Stimulated activated CD4-positive, alpha-beta T cell treated with anti-CD3 and anti-CD28 coated beads, Interleukin-12 subunit alpha, Interleukin-12 subunit beta, amount 100 ng/mL, for 4 hours (primary cell): ENCODE results near the gene C11orf52.

Experiments
- DNase-seq: peaks from one replicate; pipeline ENCODE4 v3.0.0-alpha.2; 2020

Gene C11orf52

DNA sequence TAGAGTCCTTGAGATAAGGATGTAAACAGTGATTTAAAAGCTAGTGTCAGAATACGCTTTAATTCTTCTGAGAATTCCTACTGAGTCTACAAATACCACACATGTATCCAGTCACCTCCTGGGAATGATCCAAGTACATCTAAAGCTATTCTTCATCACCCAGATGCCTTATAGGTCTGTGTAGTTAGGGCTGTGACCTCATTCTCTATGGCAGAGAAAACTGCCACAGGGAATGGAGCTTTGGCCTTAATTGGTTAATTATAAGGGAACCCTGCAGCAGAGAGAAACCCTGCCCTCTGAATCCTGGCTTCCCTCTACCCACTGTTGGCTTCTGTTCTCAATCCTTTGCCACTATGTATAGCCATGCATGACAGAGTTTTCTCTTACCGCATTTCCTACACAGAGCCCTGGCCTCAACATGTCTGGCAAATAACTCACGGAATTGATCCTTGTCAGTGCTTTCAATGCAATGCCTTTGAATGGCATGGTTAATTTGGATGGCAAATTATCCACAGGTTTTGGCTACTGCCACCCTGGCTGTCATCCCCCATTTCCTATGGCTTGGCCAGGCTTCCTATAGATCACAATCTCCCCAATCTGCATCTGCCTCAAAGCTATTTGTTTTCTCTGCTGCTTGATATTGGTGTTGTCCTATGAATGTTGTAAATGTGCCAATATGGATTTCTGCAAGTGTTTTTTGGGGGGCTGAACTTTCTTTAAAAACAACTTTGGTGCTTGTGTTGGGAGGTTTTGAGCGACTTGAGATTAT lies 21.3 kb downstream of the C11orf52 start:
- DNase-seq = no peak

DNA sequence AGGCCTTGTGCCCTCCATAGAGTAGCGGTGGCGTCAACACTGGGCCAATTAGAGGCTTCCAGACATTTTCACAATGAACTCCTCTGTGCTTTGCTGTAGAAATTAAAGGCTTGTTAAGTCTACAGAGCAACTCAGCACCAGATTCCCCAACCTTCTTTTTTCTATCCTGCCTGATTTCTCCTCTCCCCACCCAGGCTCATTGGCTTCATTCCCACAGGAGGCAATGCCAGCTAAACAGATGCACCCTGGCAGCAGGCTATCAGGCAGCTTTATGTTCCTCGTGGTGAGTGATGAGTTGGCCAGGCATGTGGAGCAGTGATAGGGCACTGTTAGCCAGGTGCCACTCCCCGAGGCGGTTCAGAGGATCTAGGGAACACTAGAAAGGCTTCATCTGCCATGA lies 23.2 kb downstream of the C11orf52 start:
- no peak for DNase-seq

DNA sequence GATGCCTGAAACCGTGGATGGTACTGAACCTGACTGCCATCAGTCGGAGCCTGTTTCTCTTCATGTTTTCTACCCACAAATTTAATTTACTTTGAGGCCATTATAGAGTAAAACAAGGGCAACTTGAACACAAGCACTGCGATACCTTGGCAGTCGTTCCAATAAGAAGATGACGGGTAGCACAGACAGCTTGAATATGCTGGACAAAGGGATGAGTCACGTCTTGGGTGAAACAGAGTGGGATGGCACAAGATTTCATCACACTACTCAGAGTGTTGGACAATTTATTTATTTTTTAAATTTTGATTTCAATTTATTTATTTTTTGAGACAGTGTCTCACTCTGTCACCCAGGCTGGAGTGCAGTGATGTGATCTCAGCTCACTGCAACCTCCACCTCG lies 24.1 kb downstream of the C11orf52 start:
- no peak for DNase-seq

DNA sequence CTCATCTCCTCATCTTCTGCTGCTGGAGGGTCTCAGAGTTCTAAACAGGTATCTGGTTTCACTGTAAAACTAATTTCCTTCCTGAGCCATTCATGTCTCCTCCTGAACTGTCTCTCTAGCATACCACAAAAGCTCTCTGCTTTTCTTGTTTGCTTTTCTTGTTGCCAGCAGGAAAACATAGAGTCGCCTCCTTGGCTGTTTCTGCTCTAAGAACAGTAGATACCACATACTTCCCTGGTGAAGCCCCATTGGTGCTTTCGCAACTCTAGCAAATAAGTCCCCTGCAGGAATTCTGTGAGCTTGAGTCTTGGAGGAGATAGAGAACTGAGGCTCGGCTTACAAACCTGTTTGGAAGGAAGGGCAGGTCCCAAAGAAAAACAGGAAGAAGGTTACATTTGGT lies 25.4 kb downstream of the C11orf52 start:
- DNase-seq = no peak

DNA sequence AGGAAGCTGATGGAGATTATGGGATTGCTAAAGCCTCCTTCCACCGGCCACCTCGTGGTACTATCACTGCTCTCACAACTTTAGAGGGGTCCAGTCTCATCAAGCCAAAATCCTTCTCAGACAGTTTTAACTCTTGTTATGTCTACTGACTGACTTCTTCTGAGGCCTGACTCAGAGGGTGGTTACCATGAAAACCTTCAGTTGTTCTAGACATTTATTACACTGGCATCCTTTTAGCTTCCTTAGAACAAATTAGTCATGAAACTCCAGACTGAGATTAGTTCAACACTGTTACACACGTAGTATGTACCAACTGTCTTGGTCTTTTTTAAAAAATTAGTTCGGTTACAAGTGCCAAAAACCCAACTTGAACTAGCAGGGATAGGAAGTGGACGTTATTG lies 25.9 kb downstream of the C11orf52 start:
- DNase-seq = no peak

DNA sequence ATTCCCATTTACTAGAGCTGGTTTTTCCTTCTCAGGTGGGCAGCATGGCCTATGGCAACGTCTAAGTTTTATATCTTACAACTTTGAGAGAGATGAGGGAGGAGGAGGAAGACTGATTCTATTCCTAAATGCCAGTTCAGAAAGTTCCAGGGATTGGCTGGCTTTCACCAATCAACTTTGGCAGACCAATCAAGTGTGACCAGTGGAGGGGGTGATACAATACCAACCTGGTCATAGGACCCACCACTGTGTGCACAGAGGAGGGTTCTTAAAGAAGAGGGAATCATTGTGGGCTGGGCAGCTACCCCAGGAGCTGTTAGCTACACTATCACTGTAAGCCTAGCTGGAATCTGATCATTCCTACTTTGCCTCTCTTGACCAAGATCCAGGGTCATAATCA lies 26.5 kb downstream of the C11orf52 start:
- DNase-seq = no peak

DNA sequence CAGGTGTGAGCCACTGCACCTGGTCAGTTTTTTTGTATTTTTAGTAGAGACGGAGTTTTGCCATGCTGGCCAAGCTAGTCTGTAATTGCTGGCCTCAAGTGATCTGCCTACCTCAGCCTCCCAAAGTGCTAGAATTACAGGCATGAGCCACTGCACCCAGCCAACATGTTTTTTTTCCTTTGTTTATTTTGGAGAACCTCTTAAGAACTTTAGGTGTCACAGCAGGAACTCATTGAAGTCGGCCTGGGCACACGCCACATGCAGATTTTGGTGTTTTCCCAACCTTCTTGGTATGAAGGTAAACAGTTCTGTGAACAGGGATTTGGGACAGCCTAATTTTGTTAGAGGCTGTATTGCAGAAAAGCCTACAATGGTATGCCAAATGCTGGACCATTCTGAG lies 27.8 kb downstream of the C11orf52 start:
- DNase-seq = no peak

DNA sequence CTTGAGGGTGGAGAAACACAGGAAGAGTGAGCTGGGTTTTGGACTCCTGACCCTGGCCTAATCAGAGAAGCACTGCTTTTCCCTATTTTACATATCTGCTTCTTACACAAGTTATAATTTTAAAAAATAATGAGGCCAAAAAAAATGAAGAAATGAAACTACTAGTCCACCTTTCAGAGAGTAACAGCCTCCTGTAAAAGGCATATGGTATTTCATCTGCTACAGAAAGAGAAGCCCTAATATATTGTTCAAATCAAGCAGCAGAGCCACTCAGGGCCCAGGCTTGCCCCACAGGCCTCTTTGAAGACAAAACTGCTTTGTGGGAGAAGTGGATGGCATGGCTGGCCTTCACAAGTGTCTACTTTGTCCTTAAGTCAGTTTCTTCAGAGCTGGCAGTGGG lies 28.4 kb downstream of the C11orf52 start:
- DNase-seq = no peak

DNA sequence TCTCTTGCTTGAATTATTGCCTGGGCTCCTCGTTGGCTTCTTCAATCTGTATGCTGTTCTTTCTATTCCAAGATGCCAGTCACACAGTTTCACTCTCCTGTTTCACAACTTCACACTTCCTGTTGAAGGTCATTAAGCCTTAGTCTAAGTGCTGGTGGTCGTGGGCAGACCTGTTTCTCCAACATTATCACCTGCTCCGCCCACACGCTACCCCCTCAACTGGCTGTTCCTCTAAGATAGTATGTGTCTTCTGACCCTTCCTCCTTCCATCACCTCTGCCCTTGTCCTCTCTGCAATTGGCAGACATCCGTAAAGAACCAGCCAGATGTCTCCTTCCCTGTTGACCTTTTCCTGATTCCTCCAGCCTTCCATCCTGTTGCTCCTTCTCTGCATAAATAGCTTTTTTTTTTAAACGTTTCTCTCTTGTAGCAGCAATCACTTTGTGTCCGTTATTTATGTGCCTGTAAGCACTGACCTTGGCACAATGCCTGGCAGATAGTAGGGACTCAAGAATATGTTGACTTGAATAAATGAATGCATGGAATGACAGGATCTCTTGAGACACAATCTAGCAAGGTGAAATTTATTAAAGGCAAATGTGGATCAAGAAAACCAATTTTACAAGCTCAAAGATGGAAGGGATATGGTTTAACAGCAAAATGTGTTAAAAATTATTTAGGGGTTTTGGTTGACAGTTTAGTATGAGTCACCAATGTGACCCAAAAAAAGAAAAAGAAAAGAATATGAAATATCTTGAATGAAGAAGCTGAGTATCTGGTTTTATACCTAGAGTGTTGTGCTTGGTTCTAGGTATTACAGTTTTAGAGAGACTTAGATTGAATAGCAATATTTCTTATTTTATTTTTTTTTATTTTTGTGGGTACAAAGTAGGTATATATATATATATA lies 31.1 kb downstream of the C11orf52 start:
- no peak for DNase-seq

DNA sequence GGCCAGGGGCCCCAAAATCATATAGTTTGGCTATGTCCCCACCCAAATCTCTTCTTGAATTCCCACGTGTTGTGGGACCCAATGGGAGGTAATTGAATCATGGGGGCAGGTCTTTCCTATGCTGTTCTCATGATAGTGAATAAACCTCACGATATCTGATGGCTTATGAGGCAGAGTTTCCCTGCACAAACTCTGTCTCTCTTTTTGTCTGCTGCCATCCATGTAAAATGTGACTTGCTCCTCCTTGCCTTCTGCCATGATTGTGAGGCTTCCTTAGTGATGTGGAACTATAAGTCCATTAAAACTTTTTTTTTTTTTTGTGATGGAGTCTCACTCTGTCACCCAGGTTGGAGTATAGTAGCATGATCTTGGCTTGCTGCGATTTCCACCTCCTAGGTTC lies 32.9 kb downstream of the C11orf52 start:
- no peak for DNase-seq

DNA sequence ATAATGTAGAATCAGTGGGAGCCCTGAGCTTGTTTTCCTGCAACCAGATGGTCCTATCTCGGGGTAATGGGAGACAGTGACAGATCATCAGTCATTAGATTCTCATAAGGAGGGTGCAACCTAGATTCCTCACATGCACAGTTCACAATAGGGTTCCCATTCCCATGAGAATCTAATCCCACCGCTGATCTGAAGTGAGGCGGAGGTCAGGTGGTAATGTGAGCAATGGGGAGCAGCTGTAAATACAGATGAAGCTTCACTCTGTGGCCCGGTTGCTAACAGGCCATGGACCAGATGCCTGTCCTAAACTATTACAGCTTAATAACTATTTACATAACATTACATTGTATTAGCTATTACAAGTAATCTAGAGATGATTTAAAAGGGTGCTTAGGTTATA lies 35.4 kb downstream of the C11orf52 start:
- no peak for DNase-seq

DNA sequence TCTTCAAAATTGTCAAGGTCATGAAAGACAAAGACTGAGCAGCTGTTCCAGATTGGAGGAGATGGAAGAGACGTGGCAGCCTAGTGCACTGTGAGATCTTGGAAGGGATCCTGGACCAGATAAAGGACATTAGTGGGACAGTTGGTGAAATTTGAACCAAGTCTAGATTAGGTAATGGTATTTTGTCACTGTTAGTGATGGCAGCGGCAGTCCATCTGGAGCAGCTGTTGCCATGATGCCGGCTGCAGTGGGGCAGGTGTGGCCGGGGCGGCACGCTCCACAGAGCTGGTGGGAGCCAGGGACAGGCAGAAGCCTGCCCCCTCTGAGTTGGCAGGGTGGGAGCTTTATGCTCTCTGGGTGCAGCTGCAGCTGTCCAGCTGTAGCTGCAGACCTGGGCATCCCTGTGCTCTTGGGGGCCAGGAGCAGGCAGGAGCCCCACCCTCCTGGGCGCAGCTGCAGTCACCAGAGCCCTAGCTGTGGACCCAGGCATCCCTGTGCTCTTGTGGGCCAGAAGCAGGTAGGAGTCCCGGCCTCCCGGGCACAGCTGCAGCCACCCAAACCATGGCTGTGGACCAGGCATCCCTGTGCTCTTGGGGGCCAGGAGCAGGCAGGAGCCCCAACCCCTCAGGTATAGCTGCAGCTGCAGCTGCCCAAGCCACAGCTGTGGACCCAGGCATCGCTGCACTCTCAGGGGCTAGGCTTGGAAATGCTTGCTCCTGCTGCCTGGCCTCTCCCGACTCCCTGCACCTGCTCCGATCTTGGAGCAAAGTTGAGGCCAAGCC lies 39.1 kb downstream of the C11orf52 start:
- DNase-seq = no peak

DNA sequence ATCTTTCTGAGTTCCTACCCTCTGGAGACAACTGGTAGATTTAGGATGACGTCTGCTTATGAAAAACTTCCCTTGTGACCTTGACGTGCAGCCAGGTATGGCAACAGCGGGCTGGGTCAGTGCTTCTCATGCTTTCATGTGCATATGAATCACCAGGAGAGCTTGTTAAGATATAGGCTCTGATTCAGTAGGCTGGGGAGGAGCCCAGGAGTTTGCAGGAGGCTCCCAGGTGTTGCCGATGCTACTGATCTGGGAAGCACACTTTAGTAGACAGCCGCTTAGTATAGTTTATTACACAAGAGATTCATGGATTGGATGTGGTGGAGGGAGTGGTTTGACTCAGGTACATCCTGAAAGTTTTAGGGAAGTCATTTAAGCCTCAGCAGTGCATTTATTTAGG lies 42.2 kb downstream of the C11orf52 start:
- no peak for DNase-seq

DNA sequence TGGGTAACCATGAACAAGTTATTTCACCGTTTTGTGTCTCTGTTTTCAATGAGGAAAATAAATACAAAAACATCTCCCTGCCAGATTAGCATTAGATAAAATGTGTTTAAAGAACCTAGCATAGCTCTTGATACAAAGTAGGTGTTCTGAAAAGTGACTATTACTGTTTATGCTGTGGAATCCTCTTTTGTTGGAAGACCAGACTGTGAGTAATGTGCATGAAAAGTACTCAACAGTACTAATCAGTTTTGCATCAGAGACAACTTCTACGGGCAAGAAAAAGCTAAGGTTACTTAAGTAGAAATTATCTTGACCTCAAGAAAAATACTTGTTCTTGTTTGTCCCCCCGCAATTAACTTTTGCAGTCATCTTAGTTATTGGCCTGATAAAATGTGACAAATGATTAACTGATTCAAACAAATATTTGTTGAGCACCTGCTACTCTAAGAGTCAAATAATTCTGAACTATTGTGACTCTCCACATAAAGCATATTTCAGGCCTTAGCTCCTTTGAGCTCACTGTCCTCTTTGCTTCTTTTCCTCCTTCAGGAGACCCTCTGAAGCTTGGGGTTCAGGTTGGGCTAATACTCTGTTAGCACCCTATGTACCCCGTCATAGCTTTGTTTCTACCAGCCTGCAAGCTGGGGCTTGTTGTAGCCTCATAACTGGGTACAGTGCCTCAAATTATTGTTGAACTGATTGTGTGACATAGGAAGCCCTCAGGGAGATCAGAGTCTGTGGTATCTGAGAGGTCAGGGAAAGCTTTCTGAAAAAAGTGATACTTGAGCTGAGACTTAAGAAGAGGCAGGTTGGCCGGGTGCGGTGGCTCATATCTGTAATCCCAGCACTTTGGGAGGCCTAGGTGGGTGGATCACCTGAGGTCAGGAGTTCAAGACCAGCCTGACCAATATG lies 42.9 kb downstream of the C11orf52 start:
- no peak for DNase-seq

DNA sequence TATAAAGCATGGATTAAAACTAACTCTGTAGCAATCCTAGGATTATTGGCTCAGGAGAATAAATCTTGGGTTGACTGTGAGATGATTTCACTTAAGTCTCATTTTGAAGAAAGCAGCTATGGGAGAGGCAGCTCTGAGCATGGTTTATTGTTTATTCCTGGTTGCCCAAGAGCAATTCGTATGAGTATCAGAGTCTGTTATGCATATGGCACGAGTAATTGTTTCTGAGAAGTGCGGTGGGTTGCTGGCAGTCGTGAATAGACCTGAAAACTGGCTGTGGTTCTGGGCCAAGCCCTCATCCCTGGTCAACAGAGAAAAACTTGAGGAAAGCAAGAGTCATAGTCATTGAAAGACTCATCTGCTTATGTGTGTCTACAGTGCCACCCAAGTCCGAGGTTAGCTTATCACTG lies 45.2 kb downstream of the C11orf52 start:
- DNase-seq = no peak

DNA sequence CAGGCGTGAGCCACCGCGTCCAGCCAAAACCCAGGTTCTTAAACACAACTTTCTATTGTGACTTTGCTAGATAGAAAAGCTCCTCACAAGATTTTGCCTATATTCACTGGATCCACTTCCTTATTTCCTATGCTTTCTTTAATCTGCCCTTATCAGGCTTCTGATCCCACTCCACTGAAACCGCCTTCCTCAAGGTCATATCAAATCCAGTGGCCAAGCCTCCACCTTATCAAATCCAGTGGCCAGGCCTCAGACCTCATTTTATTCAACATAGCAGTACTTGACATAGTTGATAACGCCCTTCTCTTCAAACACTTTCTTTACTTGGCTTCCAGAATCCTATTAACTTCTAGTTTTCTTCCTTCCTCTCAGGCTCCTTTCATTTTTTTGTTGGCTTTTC lies 48.0 kb downstream of the C11orf52 start:
- no peak for DNase-seq

DNA sequence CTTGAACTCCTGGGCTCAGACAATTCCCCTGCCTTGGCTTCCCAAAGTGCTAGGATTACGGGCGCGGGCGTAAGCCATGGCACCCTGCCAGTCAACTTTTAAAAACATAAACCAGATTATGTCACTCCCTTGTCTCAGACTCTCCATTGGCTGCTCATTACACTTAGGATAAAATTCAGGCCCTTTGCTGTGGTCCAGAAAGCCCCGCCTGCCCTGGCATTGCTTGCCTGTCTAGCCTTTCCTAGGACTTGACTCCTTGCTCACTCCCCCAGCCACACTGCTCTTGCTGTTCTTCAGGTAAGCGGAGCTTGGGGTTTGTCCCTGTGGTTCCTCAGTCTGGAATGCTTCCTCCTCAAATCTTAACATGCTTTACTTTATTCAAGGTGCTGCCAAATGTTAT lies 48.9 kb downstream of the C11orf52 start:
- DNase-seq = no peak

DNA sequence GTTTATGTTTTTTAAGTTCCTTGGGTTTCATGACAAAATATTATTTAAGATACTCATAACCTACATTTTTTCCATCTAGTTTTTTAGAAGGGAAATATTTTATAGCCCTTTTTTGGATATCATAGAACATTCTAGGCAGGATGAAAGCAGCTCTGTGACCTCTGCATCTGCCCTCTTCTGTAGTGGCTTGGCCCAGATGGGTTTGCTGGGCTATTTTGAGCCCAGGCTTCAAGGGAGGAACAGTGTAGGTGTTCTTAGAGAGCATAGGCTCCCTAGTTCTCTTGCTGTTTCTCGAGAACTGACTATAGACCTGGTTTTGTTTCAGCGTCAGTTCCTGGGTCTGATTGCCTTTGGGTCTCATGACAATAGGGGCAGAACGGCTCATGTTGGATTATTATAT lies 50.6 kb downstream of the C11orf52 start:
- DNase-seq = no peak

DNA sequence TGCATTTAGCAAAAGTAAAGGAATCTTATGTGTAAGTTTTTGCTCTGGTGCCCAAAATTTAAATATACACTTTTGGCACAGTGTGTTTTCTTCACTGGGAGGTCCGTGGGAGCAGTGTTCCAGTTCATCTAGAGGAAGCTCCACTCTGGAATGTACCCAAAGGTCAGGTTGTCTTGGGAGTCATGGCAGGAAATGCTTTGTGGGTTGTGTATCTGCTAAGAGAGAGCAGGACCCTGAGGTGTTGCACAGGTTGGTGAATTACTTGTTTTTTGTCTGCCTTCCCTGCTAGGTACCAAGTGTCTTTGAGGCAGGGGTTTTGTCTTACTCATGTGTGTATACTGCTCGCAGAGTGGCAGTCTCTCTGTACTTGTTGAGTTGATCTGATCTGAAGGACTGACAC lies 55.7 kb downstream of the C11orf52 start:
- no peak for DNase-seq

DNA sequence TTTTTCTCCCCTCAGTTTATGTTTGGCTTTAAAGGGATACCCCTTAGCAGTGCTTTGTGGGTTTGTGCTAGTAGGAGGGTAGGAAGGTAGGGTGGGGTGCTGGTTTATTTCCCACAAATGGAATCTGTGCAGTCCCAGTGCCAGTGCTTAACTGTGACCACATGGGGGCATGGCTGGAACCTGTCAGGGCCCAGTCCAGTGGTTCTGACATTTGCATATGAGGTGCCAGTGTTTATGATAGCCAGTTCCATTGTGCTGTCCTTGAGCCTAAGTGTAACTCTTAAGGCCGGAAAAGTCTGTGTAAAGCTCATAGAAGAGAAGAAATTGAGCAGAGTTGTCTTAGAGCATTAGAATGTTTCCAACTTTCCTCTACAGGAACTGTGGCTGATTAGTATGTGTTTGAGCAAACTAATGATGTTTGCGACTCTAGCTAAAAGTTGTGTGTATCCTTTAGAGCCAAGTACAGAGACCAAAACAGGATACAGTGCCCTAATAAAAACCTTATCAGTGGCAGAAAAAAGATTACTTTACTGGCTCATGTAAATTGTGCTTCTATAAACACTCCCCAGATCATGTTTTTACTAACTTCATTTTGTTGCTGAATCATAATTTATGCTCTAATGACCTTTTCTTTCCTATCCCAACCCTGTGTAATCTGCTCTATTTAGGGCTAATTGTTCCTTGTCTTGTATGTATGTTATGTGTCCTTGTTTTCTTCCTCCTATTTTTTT lies 56.5 kb downstream of the C11orf52 start:
- no peak for DNase-seq

DNA sequence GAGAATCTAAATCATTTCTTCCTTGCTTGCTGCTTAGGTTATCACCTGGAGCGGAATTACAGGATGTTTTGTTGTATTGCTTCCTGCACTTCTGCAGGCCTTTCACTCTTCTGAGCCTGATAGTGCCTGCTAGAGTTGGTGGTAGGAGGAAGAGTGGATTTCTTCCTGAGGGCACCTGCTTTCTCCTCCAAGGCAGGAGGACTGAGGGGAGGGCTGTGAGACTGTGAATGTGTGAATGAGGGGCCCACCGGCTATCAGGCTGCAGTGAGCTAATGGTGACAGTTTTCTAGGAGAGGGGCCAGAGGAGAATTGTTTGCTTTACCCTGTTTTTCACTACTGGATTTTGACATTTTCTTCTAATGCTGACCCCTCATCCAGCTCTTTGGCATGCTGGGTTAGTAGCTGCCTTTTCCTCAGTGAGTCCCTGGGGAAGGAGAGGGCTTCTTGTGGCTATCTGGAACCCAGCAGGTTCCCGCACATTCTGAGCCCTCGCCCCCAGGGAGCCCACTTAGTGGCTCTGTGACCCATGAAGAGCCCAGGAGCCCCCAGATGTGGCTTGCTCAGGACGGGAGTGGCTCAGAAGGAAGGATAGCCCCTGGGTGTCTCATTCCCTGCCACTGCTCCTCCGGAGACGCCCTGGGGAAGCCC lies 57.5 kb downstream of the C11orf52 start:
- no peak for DNase-seq
